GM21515 (cell line): ENCODE measurements around the gene CFAP65.

Source experiments
- ATAC-seq: cut with Tn5 transposase; IDR thresholded peaks from one replicate; pipeline ENCODE4 v1.9.1; 2021; ENCODE audit not compliant: unreplicated experiment

Gene CFAP65

DNA sequence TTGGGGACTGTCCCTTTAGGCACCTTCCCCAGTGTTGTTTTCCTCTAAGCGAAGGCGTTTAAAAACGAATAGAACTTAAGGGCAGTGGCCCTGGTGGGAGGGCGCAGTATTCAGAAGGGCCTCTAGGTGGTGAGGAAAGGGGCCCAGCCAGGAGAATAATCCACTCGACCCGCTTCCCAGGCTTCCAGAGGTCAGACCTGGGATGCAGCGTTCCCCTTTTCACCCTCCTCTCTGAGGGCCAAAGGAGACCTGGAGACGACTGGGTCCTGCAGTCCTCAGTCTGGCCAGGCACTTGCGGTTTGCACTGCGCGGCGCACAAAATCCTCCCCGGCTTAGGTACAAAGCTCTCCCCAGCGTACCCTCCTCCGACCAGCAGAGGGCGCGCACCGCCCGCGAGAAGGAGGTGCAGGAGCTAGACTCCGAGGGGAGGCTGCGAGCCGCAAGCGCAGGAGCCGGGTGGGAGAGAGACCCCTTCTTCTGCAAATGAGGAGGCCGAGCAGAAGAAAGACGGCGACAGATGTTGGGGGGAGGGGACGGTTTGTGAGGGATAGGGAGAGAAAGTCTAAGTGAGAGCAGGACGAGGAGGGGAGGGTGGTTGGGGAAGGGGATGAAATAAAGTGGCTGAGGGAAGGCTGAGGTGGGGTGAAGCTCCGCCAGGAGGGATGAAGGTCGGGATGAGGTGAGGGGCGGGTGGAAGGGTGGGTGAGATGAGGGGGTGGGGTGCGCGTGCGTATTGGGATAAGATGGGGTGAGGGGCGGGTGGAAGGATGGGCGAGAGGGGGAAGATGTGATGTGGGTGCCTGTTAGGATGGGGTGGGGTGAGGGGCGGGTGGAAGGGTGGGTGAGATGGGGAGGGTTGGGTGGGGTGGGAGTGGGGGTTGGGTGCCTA, 61.2 kb downstream of the CFAP65 start:
- ATAC-seq: peak; percentile 92

DNA sequence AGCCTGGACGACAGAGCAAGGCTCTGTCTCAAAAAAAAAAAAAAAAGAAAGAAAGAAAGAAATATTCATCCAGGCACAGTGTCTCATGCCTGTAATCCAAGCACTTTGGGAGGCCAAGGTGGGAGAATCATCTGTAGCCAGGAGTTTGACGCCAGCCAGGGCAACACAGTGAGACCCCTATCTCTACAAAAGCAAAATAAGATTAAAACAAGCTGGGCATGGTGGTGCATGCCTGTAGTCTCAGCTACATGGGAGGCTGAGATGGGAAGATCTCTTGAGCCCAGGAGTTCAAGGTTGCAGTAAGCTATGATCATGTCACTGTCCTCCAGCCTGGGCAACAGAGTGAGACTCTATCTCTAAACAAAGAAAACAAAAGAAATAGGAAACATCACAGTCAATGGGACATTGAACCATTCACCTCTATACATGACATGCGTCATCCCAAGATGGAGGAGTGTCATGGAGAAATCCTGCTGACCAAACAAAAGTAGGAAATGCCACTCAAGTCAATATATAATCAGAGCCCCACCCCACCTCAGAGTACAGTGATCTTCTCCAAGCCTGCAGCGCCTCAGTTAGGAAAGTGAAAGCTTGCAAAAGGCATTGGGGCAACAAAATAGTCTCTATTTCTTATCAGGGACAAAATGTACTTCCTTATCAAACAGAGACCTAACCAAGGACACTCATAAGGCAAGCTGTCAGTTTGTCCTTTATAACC, 66.1 kb downstream of the CFAP65 start:
- no peak for ATAC-seq

GRCh38 chr2:218970894-218971293, 70.4 kb downstream of the CFAP65 start:
- ATAC-seq: no peak

GRCh38 chr2:218964041-218964771, 77.1 kb downstream of the CFAP65 start:
- ATAC-seq: no peak

GRCh38 chr2:218963601-218964000, 77.7 kb downstream of the CFAP65 start:
- no peak for ATAC-seq

- no peak for ATAC-seq
These were observed 78.3 kb downstream of the CFAP65 start for GRCh38 chr2:218962859-218963492.

- ATAC-seq: no peak
These were observed 79.4 kb downstream of the CFAP65 start for GRCh38 chr2:218961651-218962570.

- ATAC-seq: no peak
These were observed 80.1 kb downstream of the CFAP65 start for GRCh38 chr2:218961229-218961628.

DNA sequence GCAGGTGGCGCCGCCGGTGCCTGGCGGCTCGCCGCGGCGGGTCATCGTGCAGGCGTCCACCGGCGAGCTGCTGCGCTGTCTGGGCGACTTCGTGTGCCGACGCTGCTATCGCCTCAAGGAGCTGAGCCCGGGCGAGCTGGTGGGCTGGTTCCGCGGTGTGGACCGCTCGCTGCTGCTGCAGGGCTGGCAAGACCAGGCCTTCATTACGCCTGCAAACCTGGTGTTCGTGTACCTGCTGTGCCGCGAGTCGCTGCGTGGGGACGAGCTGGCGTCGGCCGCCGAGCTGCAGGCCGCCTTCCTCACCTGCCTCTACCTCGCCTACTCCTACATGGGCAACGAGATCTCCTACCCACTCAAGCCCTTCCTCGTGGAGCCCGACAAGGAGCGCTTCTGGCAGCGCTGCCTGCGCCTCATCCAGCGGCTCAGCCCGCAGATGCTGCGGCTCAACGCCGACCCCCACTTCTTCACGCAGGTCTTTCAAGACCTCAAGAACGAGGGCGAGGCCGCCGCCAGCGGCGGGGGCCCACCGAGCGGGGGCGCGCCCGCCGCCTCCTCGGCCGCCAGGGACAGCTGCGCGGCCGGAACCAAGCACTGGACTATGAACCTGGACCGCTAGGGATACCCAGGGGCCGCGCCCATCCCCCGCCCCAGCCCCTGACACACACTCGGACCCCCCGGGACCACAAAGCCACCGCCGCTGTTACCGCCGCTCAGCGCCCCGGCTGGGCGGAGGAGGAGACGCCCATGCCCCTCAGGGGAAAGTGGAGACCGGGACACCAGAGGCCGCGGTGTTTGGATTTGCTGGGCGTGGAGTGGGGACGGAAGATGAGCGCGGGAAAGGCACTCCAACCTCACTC, 80.8 kb downstream of the CFAP65 start:
- no peak for ATAC-seq

- no peak for ATAC-seq
These were observed 81.5 kb downstream of the CFAP65 start for GRCh38 chr2:218959761-218960308.

- ATAC-seq: peak; percentile 88
These were observed 82.1 kb downstream of the CFAP65 start, which contains the start of gene CDK5R2 for GRCh38 chr2:218959141-218959731. Gene CDK5R2, plus strand, starts transcription at chr2:218959666. Its CDS starts 155 bp downstream, at chr2:218959821.

DNA sequence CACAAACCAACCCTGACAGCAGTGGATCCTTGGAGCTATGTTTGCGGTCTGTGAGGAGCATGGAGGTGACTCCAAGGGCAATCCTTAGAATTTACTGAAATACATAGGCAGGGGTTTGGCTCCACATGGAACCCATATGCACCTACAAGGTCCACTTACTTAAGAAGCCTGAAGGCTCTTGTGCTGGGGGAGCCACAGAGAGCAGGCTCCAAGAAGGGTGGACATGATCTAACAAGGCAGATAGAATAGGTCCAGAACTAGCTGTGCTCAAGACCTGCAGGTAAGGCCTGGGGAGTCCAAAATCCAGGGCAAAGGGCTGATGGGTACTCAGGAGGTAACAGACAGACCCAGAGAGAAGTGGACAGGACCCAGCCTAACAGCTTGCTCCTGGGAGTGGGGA, 83.0 kb downstream of the CFAP65 start:
- ATAC-seq: no peak

GRCh38 chr2:218957671-218958070, 83.6 kb downstream of the CFAP65 start:
- ATAC-seq: no peak

DNA sequence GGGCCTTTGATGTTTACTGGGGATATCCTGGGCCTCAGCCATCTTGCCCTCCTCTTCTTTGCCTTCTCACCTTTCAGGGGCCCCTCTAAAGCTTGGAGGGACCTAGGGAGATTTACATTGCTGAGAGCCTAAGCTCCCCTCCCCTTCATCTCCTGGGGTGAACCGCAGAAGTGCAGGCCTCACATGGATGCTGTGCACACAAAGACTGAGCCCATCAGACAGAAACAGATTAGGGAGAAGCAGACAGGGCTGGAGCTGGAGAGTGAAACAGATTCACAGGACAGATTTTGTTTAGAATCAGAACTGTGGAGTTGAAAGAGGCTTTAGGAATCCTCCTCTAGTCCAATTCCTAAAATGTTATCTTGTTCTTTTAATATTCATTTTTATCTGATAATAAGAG, 85.3 kb downstream of the CFAP65 start:
- ATAC-seq: no peak

DNA sequence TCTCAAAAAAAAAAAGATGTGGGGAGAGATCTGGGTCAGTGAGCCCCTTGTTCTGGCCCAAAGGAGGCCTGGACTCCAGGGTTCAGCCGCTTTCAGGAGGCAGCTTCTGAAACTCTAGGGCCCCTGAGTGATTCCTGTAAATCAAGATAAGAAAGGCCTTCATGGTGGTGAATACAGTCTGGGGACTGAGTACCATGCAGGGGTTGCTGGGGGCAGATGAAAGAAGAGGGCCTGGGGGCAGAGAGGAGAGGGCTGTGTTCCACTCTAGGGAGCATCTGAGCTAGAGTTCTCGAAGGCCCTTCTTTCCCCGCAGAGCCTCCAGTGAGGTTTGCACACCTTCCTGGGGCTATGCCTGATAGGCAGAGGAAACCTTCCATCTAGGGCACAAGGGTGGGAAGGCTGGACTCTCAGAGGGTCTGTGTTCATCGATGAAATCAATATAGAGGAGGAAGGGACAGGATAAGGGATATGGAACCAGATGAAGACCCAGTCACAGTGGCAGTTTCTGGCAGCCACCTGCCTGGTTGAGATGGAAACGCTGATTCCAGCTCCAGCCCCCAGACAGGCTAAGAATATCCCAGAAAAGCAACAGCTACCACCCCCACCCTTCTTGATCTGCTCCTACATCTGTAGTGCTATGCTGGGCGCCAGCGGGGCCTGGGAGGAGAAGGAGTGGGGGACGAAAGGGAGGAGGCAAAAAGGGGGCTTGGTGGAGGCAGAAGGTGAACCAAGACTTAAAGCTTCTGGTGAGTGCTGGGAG, 86.6 kb downstream of the CFAP65 start:
- ATAC-seq: no peak

DNA sequence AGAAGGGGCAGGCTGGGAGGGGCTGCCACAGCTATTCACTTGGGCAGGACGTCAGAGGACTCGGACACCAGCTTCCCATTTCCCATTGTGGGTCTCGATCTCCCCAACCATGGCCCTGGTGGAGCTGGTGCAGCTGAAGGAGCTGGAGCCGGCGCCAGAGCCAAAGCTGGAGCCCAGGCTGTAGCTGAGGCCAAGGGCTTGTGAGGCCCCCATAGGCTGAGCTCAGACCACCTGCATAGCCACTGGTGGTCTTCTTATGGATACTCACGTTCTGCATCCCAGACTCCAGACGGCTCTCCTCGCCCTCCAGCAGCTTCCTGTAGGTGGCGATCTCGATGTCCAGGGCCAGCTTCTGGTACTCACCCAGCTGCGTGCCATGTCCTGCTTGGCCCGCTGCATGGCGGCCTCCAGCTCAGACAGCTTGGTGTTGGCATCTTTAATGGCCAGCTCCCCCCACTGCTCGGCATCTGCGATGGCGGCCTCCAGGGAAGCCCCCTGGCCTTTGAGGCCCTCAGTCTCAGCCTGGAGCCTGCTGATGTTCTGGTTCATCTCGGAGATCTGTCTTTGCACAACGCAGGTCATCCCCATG, 87.9 kb downstream of the CFAP65 start:
- no peak for ATAC-seq
